Measurements from ENCODE around the gene HTRA3. TPM values are rescaled to one million over a fixed set of nuclear protein-coding genes. Genes with fewer than 3 reads are reported as not detected.

Gene HTRA3
- total and polyA plus RNA-seq, 7 donors: 7.2 to 26.4 (median 14.0) TPM

GRCh38 chr4:8250227-8250626 lies 19.3 kb upstream of the HTRA3 start:
- no peaks in the 10 kb centered on the region for H3K27me3 ChIP-seq (ENCODE audit: insufficient read depth in 3 of 3, low read length in 2 of 3)
- H3K4me1 ChIP-seq: no peaks in the 10 kb centered on the region
- DNase-seq (peak in 1 of 2 donors; percentile 9), ATAC-seq (no peak)
- H3K36me3 ChIP-seq (ENCODE audit: insufficient read depth in 1 of 2, low read depth in 1 of 2): no peaks in the 10 kb centered on the region
- H3K9me3 ChIP-seq: no peaks in the 10 kb centered on the region
- 54 to 62% (median 54%) methylated on average over 3 of the region's 3 CpGs for WGBS, 3 donors
- no peak for TF ChIP-seq CTCF (IDR thresholded peaks at IDR 0.05)
- no peak overlapping the region for H3K27ac ChIP-seq
- intact Hi-C loops (cut with DNase I): no loop called here
- no peak overlapping the region for H3K4me3 ChIP-seq

- no peaks in the 10 kb centered on the region for H3K9me3 ChIP-seq
- TF ChIP-seq CTCF (IDR thresholded peaks at IDR 0.05): no peak
- H3K27me3 ChIP-seq (ENCODE audit: insufficient read depth in 3 of 3, low read length in 2 of 3): no peaks in the 10 kb centered on the region
- intact Hi-C loops (cut with DNase I): no loop called here
- ATAC-seq: no peak
- WGBS, 3 donors: 79 to 96% (median 90%) methylated on average over 7 of the region's 7 CpGs
- no peak for DNase-seq
- H3K4me3 ChIP-seq: no peak overlapping the region
- no peak overlapping the region for H3K27ac ChIP-seq
- H3K4me1 ChIP-seq: no peaks in the 10 kb centered on the region
- H3K36me3 ChIP-seq (ENCODE audit: insufficient read depth in 1 of 2, low read depth in 1 of 2): no peaks in the 10 kb centered on the region
These were observed 18.9 kb upstream of the HTRA3 start for GRCh38 chr4:8250637-8251036.

GRCh38 chr4:8251110-8251883 lies 18.3 kb upstream of the HTRA3 start:
- Histone ChIP-seq H3K4me3 (no peak overlapping the region), H3K27ac (no peak overlapping the region), H3K4me1 (no peaks in the 10 kb centered on the region), H3K36me3 (ENCODE audit: insufficient read depth in 1 of 2, low read depth in 1 of 2) (no peaks in the 10 kb centered on the region), H3K27me3 (ENCODE audit: insufficient read depth in 3 of 3, low read length in 2 of 3) (no peaks in the 10 kb centered on the region), H3K9me3 (no peaks in the 10 kb centered on the region)
- intact Hi-C loops (cut with DNase I): no loop called here
- peak in 1 of 2 donors; percentile 7 for DNase-seq
- TF ChIP-seq CTCF (IDR thresholded peaks at IDR 0.05): no peak
- ATAC-seq: no peak
- WGBS, 3 donors: 82 to 85% (median 85%) methylated on average over 24 of the region's 24 CpGs

GRCh38 chr4:8252301-8253173 lies 17.0 kb upstream of the HTRA3 start:
- WGBS, 3 donors: 90 to 92% (median 91%) methylated on average over 22 to 23 of the region's 23 CpGs
- Histone ChIP-seq H3K27ac (no peak overlapping the region), H3K9me3 (no peaks in the 10 kb centered on the region), H3K27me3 (ENCODE audit: insufficient read depth in 3 of 3, low read length in 2 of 3) (no peaks in the 10 kb centered on the region), H3K36me3 (ENCODE audit: insufficient read depth in 1 of 2, low read depth in 1 of 2) (no peaks in the 10 kb centered on the region), H3K4me1 (no peaks in the 10 kb centered on the region), H3K4me3 (no peak overlapping the region)
- TF ChIP-seq CTCF (IDR thresholded peaks at IDR 0.05): no peak
- peak in 1 of 2 donors; percentile 4 for DNase-seq
- no peak for ATAC-seq
- intact Hi-C loops (cut with DNase I): no loop called here

All from psoas muscle (tissue), 8 donors.